ENCODE measurements around the gene SFXN3.

DNA sequence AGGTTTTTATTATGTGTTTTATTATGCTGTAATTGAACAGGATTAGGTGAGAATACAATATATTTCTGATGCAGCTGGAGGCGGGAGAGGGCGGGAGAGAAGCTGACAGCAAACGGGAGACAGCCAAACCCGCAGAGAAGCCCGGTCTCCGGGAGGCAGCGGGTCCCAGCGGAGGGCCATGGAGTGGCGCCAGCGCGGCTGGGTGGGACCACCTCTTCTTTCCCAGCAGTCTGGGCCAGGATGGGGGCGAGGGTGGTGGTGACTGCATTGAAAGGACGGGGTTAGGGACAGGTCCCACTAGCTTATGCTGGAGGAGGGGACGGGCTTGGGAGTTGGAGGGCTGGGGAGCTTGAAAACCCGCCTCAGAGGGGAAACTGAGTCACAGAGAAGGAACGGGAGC is 16.2 kb downstream of the SFXN3 start:
- no peak for TF ChIP-seq ZBTB7A (IDR thresholded peaks at IDR 0.05; ENCODE audit: low read depth)
- TF ChIP-seq TAF1 (IDR thresholded peaks at IDR 0.05; ENCODE audit: low read depth) = no peak
- TF ChIP-seq, protein P1, sequence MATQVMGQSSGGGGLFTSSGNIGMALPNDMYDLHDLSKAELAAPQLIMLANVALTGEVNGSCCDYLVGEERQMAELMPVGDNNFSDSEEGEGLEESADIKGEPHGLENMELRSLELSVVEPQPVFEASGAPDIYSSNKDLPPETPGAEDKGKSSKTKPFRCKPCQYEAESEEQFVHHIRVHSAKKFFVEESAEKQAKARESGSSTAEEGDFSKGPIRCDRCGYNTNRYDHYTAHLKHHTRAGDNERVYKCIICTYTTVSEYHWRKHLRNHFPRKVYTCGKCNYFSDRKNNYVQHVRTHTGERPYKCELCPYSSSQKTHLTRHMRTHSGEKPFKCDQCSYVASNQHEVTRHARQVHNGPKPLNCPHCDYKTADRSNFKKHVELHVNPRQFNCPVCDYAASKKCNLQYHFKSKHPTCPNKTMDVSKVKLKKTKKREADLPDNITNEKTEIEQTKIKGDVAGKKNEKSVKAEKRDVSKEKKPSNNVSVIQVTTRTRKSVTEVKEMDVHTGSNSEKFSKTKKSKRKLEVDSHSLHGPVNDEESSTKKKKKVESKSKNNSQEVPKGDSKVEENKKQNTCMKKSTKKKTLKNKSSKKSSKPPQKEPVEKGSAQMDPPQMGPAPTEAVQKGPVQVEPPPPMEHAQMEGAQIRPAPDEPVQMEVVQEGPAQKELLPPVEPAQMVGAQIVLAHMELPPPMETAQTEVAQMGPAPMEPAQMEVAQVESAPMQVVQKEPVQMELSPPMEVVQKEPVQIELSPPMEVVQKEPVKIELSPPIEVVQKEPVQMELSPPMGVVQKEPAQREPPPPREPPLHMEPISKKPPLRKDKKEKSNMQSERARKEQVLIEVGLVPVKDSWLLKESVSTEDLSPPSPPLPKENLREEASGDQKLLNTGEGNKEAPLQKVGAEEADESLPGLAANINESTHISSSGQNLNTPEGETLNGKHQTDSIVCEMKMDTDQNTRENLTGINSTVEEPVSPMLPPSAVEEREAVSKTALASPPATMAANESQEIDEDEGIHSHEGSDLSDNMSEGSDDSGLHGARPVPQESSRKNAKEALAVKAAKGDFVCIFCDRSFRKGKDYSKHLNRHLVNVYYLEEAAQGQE (IDR thresholded peaks at IDR 0.05; ENCODE audit: low read depth) = no peak
- TF ChIP-seq CEBPB (IDR thresholded peaks at IDR 0.05) = no peak
- TF ChIP-seq CREB1 (IDR thresholded peaks at IDR 0.05; ENCODE audit: low read depth) = no peak
